Sigmoid colon (tissue), 4 donors: ENCODE data around the gene CFAP97D2.

Experiments
- CTCF ChIP-seq, 4 experiments: fragments of 450-650 bp in 3 of 4; fragments of 200-600 bp in 1 of 4; IDR thresholded peaks; one replicate each; pipeline ENCODE4 v1.5.1; 2016 to 2019; ENCODE audit warnings: antibody characterized with exemption in 4 of 4, mild to moderate bottlenecking in 3 of 4, moderate library complexity in 2 of 4
- EP300 ChIP-seq, 4 donors: sonication (generic); formaldehyde crosslinking; IDR thresholded peaks; one replicate each; pipeline ENCODE4 v1.6.1; 2017; ENCODE audit warnings: antibody characterized with exemption in 4 of 4
- POLR2A ChIP-seq, 2 donors: fragments of 450-650 bp; IDR thresholded peaks; one replicate each; pipeline ENCODE4 v1.6.1; 2016; ENCODE audit warnings: antibody characterized with exemption in 2 of 2, mild to moderate bottlenecking in 2 of 2, moderate library complexity in 2 of 2
- POLR2AphosphoS5 ChIP-seq, 4 donors: sonication (generic); formaldehyde crosslinking; IDR thresholded peaks; one replicate each; pipeline ENCODE4 v1.6.1; 2017; ENCODE audit warnings: antibody characterized with exemption in 4 of 4

- TF ChIP-seq CTCF (IDR thresholded peaks at IDR 0.05) (no peak), POLR2A (IDR thresholded peaks at IDR 0.05) (no peak), EP300 (IDR thresholded peaks at IDR 0.05) (no peak), POLR2AphosphoS5 (IDR thresholded peaks at IDR 0.05) (no peak)
Observed at GRCh38 chr13:114174529-114174961, 4.5 kb upstream of the CFAP97D2 start.
